ENCODE data around the gene PDE4D. TPM values are rescaled to one million over a fixed set of nuclear protein-coding genes. Genes with fewer than 3 reads are reported as not detected.

PDE4D gene
- total and polyA plus RNA-seq, 12 donors = 1.2 to 18.9 (median 2.1) TPM

DNA sequence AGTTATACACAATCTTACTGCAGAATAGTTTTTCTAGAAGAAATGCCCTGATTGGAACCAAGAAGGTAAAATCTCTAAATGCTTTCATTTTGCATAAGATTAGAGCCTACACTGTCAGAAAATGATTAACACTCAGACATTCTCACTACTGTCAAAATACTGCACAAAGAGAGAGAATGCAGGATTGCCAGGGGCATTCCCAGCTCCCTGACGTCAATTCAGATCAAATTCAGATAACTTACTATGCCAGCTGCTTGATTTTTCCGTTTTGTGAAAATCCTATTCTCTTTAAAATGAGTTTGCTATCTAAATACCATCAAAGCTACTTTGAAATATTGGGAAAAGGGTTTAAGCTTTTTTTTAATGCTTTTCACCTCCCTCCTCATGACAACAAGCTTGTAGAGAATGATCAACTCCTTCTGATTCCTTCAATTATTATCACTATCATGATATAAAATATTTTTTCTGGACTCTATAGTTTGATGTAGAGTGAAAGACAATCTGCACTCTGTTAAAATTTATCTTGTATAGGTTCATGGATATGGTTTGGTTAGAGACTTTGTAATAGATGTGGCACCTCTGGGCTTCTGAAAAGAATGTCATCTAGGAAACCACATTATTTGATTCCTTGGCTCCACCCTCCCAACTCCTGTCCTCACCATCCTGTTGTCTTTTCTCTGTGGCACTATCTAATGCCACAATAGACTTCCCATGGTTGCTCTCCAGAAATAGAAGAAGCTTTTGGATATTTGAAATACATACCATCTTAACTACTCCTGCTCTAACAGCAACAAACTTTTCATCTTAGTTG lies 407.7 kb downstream of the PDE4D start:
- 34 to 45% (median 41%) methylated on average over 2 of the region's 2 CpGs for WGBS, 4 donors

DNA sequence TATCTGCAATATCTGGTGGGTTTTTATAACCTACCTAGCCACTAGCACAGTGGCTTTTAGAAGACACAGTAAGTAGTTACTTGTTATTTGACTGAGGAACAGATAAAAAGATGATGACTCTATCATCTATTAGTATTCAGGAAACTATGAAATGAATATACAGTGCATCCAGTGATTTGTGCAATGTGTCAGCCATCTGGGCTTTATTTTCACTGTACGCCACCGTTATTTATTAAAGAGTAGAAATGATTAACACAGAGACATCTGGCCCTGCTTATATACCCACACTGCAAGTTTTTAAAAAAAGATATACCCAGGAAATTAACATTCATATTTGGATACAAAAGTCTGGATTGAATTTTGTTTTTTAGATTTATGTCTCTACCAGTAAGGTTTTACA lies 408.4 kb downstream of the PDE4D start:
- intact Hi-C loops (cut with DNase I) = no loop called here
- WGBS, 4 donors = 54 to 77% (median 76%) methylated on average over 2 of the region's 2 CpGs
- H3K27ac ChIP-seq = no peak overlapping the region
- no peak for TF ChIP-seq POLR2A (IDR thresholded peaks at IDR 0.05)
- TF ChIP-seq, protein P1, sequence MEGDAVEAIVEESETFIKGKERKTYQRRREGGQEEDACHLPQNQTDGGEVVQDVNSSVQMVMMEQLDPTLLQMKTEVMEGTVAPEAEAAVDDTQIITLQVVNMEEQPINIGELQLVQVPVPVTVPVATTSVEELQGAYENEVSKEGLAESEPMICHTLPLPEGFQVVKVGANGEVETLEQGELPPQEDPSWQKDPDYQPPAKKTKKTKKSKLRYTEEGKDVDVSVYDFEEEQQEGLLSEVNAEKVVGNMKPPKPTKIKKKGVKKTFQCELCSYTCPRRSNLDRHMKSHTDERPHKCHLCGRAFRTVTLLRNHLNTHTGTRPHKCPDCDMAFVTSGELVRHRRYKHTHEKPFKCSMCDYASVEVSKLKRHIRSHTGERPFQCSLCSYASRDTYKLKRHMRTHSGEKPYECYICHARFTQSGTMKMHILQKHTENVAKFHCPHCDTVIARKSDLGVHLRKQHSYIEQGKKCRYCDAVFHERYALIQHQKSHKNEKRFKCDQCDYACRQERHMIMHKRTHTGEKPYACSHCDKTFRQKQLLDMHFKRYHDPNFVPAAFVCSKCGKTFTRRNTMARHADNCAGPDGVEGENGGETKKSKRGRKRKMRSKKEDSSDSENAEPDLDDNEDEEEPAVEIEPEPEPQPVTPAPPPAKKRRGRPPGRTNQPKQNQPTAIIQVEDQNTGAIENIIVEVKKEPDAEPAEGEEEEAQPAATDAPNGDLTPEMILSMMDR (IDR thresholded peaks at IDR 0.05) = no peak
- H3K27me3 ChIP-seq = no peaks in the 10 kb centered on the region
- DNase-seq = no peak
- H3K36me3 ChIP-seq (replicated peaks in 1 of 2) = no peaks in the 10 kb centered on the region
- no peaks in the 10 kb centered on the region for H3K4me1 ChIP-seq (replicated peaks in 1 of 2)
- no peak overlapping the region for H3K4me3 ChIP-seq
- no peaks in the 10 kb centered on the region for H3K9me3 ChIP-seq (replicated peaks in 1 of 3)

More for the DNA sequence above, 407.7 kb downstream of the PDE4D start:
- TF ChIP-seq POLR2A (IDR thresholded peaks at IDR 0.05) = no peak
- TF ChIP-seq, protein P1 (IDR thresholded peaks at IDR 0.05) = no peak
- DNase-seq = no peak
- Histone ChIP-seq H3K4me1 (replicated peaks in 1 of 2) (no peaks in the 10 kb centered on the region), H3K36me3 (replicated peaks in 1 of 2) (no peaks in the 10 kb centered on the region), H3K27ac (no peak overlapping the region), H3K9me3 (replicated peaks in 1 of 3) (no peaks in the 10 kb centered on the region), H3K27me3 (no peaks in the 10 kb centered on the region), H3K4me3 (no peak overlapping the region)
- intact Hi-C loops (cut with DNase I) = no loop called here

DNA sequence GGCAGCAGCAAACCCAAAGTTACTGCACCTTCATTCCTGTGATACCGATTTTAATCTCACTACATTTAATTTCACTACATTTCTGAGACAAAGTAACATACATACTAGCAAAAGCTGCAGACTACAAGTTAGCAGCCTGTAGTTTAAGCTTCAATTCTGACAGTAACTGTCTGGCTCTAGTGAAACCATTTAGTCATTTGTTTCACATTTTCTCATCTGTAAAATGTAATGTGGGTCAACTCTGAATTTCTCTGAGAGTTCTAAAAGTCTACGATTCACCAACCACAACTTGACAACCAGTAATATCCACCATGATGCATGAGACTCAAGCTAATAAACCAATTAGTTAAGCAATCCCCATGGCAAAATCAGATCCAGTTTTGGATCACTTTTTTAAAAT lies 408.9 kb downstream of the PDE4D start:
- Histone ChIP-seq H3K9me3 (replicated peaks in 1 of 3) (no peaks in the 10 kb centered on the region), H3K27ac (no peak overlapping the region), H3K27me3 (no peaks in the 10 kb centered on the region), H3K36me3 (replicated peaks in 1 of 2) (no peaks in the 10 kb centered on the region), H3K4me3 (no peak overlapping the region), H3K4me1 (replicated peaks in 1 of 2) (no peaks in the 10 kb centered on the region)
- DNase-seq = no peak
- no peak for TF ChIP-seq POLR2A (IDR thresholded peaks at IDR 0.05)
- TF ChIP-seq, protein P1 (IDR thresholded peaks at IDR 0.05) = no peak
- intact Hi-C loops (cut with DNase I) = no loop called here
- WGBS, 4 donors = 63 to 84% (median 75%) methylated on average over 2 of the region's 2 CpGs

DNA sequence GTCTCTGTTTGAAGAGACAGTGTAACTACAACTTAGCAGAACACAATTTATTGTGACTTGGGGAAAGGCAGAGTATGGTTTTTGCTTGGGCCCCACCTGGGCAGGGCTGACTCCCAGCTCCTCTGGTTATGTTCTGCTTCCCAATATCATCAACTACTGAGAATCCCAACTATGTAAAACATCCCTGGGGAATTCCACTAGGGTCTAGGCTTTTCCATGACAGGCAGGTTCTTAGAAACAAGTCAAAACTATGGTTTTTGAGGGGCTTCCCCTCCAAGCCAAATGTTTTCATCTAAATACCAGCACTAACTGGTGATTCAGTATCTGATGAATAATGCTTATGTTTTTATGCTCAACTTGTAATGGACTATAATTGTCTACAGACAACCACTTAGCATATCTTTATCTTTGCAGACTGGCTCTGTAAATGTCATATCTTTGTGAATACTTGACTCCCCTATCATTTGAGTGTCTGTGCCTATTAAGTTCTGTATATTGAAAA lies 409.5 kb downstream of the PDE4D start:
- intact Hi-C loops (cut with DNase I) = no loop called here
- no peak overlapping the region for H3K4me3 ChIP-seq
- no peak overlapping the region for H3K27ac ChIP-seq
- H3K4me1 ChIP-seq (replicated peaks in 1 of 2) = no peaks in the 10 kb centered on the region
- no peak for DNase-seq
- no peak for TF ChIP-seq POLR2A (IDR thresholded peaks at IDR 0.05)
- TF ChIP-seq, protein P1 (IDR thresholded peaks at IDR 0.05) = no peak
- H3K9me3 ChIP-seq (replicated peaks in 1 of 3) = no peaks in the 10 kb centered on the region
- H3K36me3 ChIP-seq (replicated peaks in 1 of 2) = no peaks in the 10 kb centered on the region
- H3K27me3 ChIP-seq = no peaks in the 10 kb centered on the region
